MM.1S (cell line): Measurements from ENCODE around the gene SLC9B1.

Experiments used
- CTCF ChIP-seq: fragments of 300-600 bp; sonication (generic); IDR thresholded peaks from 2 replicates; pipeline ENCODE4 v1.5.1; 2016; ENCODE audit warnings: antibody characterized with exemption, low read length, mixed read lengths
- EZH2phosphoT487 ChIP-seq: fragments of 300-600 bp; sonication (generic); IDR thresholded peaks from 2 replicates; pipeline ENCODE4 v1.6.1; 2018; ENCODE audit warnings: antibody characterized with exemption, low read length

GRCh38 chr4:102862016-102862415 lies 157.5 kb downstream of the SLC9B1 start:
- TF ChIP-seq CTCF (no peak), EZH2phosphoT487 (no peak)
